DMS153 (cell line): ENCODE data around the gene TRIO.

Source experiments
- DNase-seq: peaks from one replicate; lab custom pipeline; 2025; lab: John Stamatoyannopoulos, UW

Gene TRIO

GRCh38 chr5:14438195-14438606 lies 295.1 kb downstream of the TRIO start:
- DNase-seq = no peak

- DNase-seq = no peak
Observed at GRCh38 chr5:14439087-14439871, 296.1 kb downstream of the TRIO start.

GRCh38 chr5:14440223-14440581 lies 297.1 kb downstream of the TRIO start:
- no peak for DNase-seq

- no peak for DNase-seq
Observed at GRCh38 chr5:14440582-14441431, 297.7 kb downstream of the TRIO start.

- DNase-seq = no peak
Observed at GRCh38 chr5:14441641-14442040, 298.5 kb downstream of the TRIO start.

- DNase-seq = no peak
Observed at GRCh38 chr5:14442536-14442935, 299.4 kb downstream of the TRIO start.

GRCh38 chr5:14443671-14444093 lies 300.5 kb downstream of the TRIO start:
- no peak for DNase-seq

GRCh38 chr5:14444161-14444560 lies 301.0 kb downstream of the TRIO start:
- no peak for DNase-seq

- no peak for DNase-seq
Observed at GRCh38 chr5:14445013-14445412, 301.9 kb downstream of the TRIO start.

- DNase-seq = peak; percentile 22
Observed at GRCh38 chr5:14445576-14446290, 302.6 kb downstream of the TRIO start.

GRCh38 chr5:14447958-14448911 lies 305.1 kb downstream of the TRIO start:
- no peak for DNase-seq

GRCh38 chr5:14449052-14449661 lies 306.0 kb downstream of the TRIO start:
- no peak for DNase-seq

GRCh38 chr5:14450018-14450524 lies 306.9 kb downstream of the TRIO start:
- DNase-seq = no peak

GRCh38 chr5:14450742-14451141 lies 307.6 kb downstream of the TRIO start:
- DNase-seq = no peak

GRCh38 chr5:14451871-14452270 lies 308.7 kb downstream of the TRIO start:
- DNase-seq = no peak

GRCh38 chr5:14452685-14453454 lies 309.7 kb downstream of the TRIO start:
- DNase-seq = no peak

GRCh38 chr5:14453481-14453880 lies 310.3 kb downstream of the TRIO start:
- no peak for DNase-seq

- no peak for DNase-seq
Observed at GRCh38 chr5:14455814-14456321, 312.7 kb downstream of the TRIO start.

GRCh38 chr5:14457476-14457875 lies 314.3 kb downstream of the TRIO start:
- DNase-seq = no peak

- DNase-seq = no peak
Observed at GRCh38 chr5:14458414-14458813, 315.3 kb downstream of the TRIO start.
